HFFc6 (cell line): ENCODE measurements around the gene KIF26A. TPM values are rescaled to one million over a fixed set of nuclear protein-coding genes. Genes with fewer than 3 reads are reported as not detected.

Experiments used
- DNase-seq: peaks from one replicate; pipeline ENCODE4 v3.0.0-alpha.2; 2018
- H3K27ac Mint-ChIP-seq: 2 replicates; pipeline ENCODE4 v1.8.0; 2020; ENCODE audit warnings: mild to moderate bottlenecking, mixed read lengths
- H3K27me3 Mint-ChIP-seq: 2 replicates; pipeline ENCODE4 v1.8.0; 2021; ENCODE audit warnings: mild to moderate bottlenecking, moderate library complexity, mixed read lengths; ENCODE audit not compliant: insufficient read depth
- H3K36me3 Mint-ChIP-seq: 2 replicates; pipeline ENCODE4 v1.8.0; 2021; ENCODE audit warnings: low read depth, mixed read lengths
- H3K4me1 Mint-ChIP-seq: 2 replicates; pipeline ENCODE4 v1.8.0; 2020; ENCODE audit warnings: low read depth, mixed read lengths
- H3K4me3 Mint-ChIP-seq: 2 replicates; pipeline ENCODE4 v1.8.0; 2020; ENCODE audit warnings: mild to moderate bottlenecking, moderate library complexity, mixed read lengths
- H3K9me3 Mint-ChIP-seq: 2 replicates; pipeline ENCODE4 v1.8.0; 2020; ENCODE audit warnings: mild to moderate bottlenecking, mixed read lengths
- CTCF ChIP-seq: fragments of 200-600 bp; sonication (generic); IDR thresholded peaks from 2 replicates; pipeline ENCODE4 v1.5.0; 2021; ENCODE audit warnings: antibody characterized with exemption, mild to moderate bottlenecking
- total RNA-seq, 6 experiments: library from RNA; stranded (reverse); fragmentation: NEBNext Ultra II Directional; extraction: Animal tissue kit (Norgen Biotek cat#: 25700); gene quantifications; 2 replicates in 1 of 6; 3 replicates in 5 of 6; pipeline ENCODE4 v1.2.3, GENCODE V29; 2021

KIF26A gene
- total RNA-seq, 6 experiments from 2014 or later: 0.07 to 0.09 TPM; not detected in 4

GRCh38 chr14:104137297-104138097 lies 890 bp upstream of the KIF26A start:
- DNase-seq: no peak
- Mint-ChIP-seq H3K27me3 (peaks cover 23% of the 10 kb centered on the region), H3K9me3 (no peaks in the 10 kb centered on the region), H3K36me3 (no peaks in the 10 kb centered on the region), H3K4me3 (no peak overlapping the region), H3K4me1 (no peaks in the 10 kb centered on the region), H3K27ac (no peak overlapping the region)
- TF ChIP-seq CTCF: peak; percentile 94

- H3K9me3 Mint-ChIP-seq: no peaks in the 10 kb centered on the region
- TF ChIP-seq CTCF: no peak
- H3K36me3 Mint-ChIP-seq: no peaks in the 10 kb centered on the region
- H3K27ac Mint-ChIP-seq: no peak overlapping the region
- peaks cover 23% of the 10 kb centered on the region for H3K27me3 Mint-ChIP-seq
- no peak for DNase-seq
- H3K4me3 Mint-ChIP-seq: no peak overlapping the region
- H3K4me1 Mint-ChIP-seq: no peaks in the 10 kb centered on the region
Measured at GRCh38 chr14:104138718-104139459, 502 bp downstream of the KIF26A start.

GRCh38 chr14:104139460-104140212 lies 1.2 kb downstream of the KIF26A start:
- peaks cover 25% of the 10 kb centered on the region for H3K27me3 Mint-ChIP-seq
- no peaks in the 10 kb centered on the region for H3K36me3 Mint-ChIP-seq
- no peak overlapping the region for H3K4me3 Mint-ChIP-seq
- DNase-seq: no peak
- no peaks in the 10 kb centered on the region for H3K4me1 Mint-ChIP-seq
- TF ChIP-seq CTCF: no peak
- H3K9me3 Mint-ChIP-seq: no peaks in the 10 kb centered on the region
- H3K27ac Mint-ChIP-seq: no peak overlapping the region

- Mint-ChIP-seq H3K36me3 (no peaks in the 10 kb centered on the region), H3K4me1 (no peaks in the 10 kb centered on the region), H3K27ac (no peak overlapping the region), H3K27me3 (peaks cover 27% of the 10 kb centered on the region), H3K9me3 (no peaks in the 10 kb centered on the region), H3K4me3 (no peak overlapping the region)
- no peak for TF ChIP-seq CTCF
- no peak for DNase-seq
Measured at GRCh38 chr14:104140213-104140462, 1.8 kb downstream of the KIF26A start.

GRCh38 chr14:104140463-104141331 lies 2.3 kb downstream of the KIF26A start:
- Mint-ChIP-seq H3K4me3 (no peak overlapping the region), H3K4me1 (no peaks in the 10 kb centered on the region), H3K27me3 (peaks cover 27% of the 10 kb centered on the region), H3K27ac (no peak overlapping the region), H3K36me3 (no peaks in the 10 kb centered on the region), H3K9me3 (no peaks in the 10 kb centered on the region)
- TF ChIP-seq CTCF: no peak
- DNase-seq: no peak
